Spleen (tissue), 7 donors: Measurements from ENCODE around the gene ZDHHC9.

Experiments used
- CTCF ChIP-seq, 11 experiments: fragments of 200-600 bp in 7 of 11; fragments of 450-650 bp in 4 of 11; sonication (generic) in 4 of 11; IDR thresholded peaks in 8 of 11; conservative IDR thresholded peaks in 3 of 11; 1 replicate in 7 of 11; 2 replicates in 4 of 11; pipeline versions ENCODE4 v1.4.0 to v1.8.0; 2016 to 2021; ENCODE audit warnings: antibody characterized with exemption in 11 of 11, inconsistent platforms in 4 of 11, mild to moderate bottlenecking in 1 of 11
- POLR2A ChIP-seq, 3 donors: fragments of 450-650 bp; IDR thresholded peaks; one replicate each; pipeline ENCODE4 v1.5.1; 2017; ENCODE audit warnings: antibody characterized with exemption in 3 of 3, mild to moderate bottlenecking in 1 of 3
- donor health status: DM: no; HTN: no; CAD: no; lungs with moderate emphysema.
- donor health status: DM: no; HTN: no; CAD: no.
- donor health status: DM: no; HTN: no; CAD: no.

DNA sequence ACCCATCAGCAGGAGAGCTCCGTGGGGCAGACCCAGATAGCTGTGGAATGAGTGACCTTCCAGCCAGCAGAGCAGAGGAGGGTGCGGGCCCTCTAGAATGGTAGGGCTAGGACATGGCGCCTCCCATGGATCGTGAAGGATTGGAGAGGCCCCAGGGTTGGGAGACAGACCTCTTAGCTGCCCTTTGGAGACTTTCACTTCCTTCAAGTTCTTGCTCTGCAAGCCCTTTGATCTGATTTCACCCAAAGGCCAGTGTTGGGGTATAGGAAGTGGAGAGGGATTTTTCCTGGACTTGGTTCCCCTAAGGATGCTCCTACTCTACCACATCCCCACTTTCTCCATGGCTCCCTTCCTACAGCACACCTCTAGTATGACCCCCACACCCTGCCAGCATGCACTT, 61.0 kb downstream of the ZDHHC9 start:
- TF ChIP-seq CTCF (IDR thresholded peaks at IDR 0.05 in 8 of 11, conservative IDR thresholded peaks at IDR 0.05 in 3 of 11) (no peak), POLR2A (IDR thresholded peaks at IDR 0.05) (no peak)
